Hepatocyte (in vitro differentiated cells): ENCODE results near the gene IDI1.

Experiments
- EZH2 ChIP-seq: fragments of 200-600 bp; sonication (generic); IDR thresholded peaks from 2 replicates; pipeline ENCODE4 v1.6.1; 2016; ENCODE audit warnings: antibody characterized with exemption, mild to moderate bottlenecking, borderline replicate concordance
- TF ChIP-seq, protein P1 (sequence below): fragments of 200-600 bp; sonication (generic); IDR thresholded peaks from 2 replicates; pipeline ENCODE4 v1.5.1; 2016; ENCODE audit warnings: antibody characterized with exemption, mild to moderate bottlenecking; ENCODE audit not compliant: poor library complexity

DNA sequence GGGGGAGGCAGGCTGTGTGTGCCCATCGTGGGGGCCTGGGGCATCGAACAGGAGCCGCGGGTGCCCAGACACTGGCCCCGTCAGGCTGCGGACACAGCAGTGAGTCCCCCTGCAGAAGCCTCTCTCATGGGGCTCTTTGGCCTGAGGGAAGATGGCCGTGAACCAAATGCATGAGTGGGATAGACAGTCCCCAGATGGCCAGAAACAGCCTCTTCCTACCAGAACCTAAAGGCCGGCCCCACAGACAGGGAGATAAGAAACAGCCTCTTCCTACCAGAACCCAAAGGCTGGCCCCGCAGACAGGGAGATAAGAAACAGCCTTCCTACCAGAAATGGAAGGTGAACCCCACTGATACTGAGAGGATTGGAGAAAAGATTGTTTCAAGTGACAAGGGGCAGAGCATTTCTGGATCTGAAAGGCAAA, 39.8 kb downstream of the IDI1 start:
- TF ChIP-seq, protein P1, sequence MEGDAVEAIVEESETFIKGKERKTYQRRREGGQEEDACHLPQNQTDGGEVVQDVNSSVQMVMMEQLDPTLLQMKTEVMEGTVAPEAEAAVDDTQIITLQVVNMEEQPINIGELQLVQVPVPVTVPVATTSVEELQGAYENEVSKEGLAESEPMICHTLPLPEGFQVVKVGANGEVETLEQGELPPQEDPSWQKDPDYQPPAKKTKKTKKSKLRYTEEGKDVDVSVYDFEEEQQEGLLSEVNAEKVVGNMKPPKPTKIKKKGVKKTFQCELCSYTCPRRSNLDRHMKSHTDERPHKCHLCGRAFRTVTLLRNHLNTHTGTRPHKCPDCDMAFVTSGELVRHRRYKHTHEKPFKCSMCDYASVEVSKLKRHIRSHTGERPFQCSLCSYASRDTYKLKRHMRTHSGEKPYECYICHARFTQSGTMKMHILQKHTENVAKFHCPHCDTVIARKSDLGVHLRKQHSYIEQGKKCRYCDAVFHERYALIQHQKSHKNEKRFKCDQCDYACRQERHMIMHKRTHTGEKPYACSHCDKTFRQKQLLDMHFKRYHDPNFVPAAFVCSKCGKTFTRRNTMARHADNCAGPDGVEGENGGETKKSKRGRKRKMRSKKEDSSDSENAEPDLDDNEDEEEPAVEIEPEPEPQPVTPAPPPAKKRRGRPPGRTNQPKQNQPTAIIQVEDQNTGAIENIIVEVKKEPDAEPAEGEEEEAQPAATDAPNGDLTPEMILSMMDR, result no peak
- no peak for TF ChIP-seq EZH2
